Measurements from ENCODE around the gene DNAL1. TPM values are rescaled to one million over a fixed set of nuclear protein-coding genes. Genes with fewer than 3 reads are reported as not detected.

The DNAL1 gene
- total and polyA plus RNA-seq, 10 of the 15 experiments (the other 5 are each of a cell fraction or from before 2014, with no cell fraction given) = 2.4 to 18.2 (median 7.4) TPM

DNA sequence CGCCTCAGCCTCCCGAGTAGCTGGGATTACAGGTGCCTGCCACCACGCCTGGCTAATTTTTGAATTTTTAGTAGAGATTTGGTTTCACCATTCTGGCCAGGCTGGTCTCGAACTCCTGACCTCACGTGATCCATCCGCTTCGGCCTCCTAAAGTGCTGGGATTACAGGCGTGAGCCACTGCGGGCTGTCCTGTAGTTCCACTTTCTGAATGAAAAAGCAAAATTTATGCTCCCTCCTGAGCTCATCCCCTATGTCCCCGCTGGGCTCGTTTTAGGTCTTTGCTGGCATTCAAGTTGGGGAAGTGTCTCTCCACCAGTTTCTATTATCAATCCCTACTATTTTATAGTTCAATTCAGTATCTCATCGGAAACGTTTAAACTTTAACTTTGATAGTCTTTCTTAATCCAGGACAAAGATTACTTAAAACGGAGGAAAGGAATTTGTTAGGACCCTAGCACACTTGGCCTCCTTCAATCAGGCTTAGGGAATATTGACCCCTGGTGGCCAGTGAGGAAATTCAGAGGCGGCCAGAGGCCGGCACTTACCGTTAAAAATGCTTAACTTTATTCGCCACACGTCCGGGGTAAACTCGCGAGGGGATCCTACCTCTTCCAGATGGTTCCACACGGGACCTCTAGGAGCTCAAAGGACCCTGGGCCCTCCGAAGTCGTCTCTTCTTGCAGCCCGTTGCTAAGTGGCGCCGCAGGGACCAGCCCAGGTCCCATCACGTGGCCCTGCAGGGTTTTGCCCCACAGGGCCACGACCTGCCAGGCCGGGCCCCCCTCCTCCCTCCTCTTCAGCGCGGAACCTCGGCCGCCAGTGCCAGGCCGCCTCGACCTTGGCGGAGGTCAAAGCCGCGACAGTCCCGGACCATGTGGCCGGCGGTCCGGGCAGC lies 11.4 kb upstream of the DNAL1 start (continued):
- peak; percentile 78 to 93 (median 83); a peak in 5 of 6 replicates for TF ChIP-seq CTCF (IDR thresholded peaks at IDR 0.05 in 2 of 3, conservative IDR thresholded peaks at IDR 0.05 in 1 of 3; ENCODE audit: control insufficient read depth in 2 of 3, extremely low read depth in 1 of 3, insufficient read depth in 1 of 3, low read depth in 3 of 3, low read length in 3 of 3)
- TF ChIP-seq RAD21 (IDR thresholded peaks at IDR 0.05; ENCODE audit: insufficient read depth, low read depth, low read length) = peak; percentile 96
- TF ChIP-seq RAD51 (IDR thresholded peaks at IDR 0.05) = peak; percentile 79
- peak; percentile 83 for TF ChIP-seq USF1 (IDR thresholded peaks at IDR 0.05; ENCODE audit: borderline replicate concordance, extremely low read length, insufficient read depth, low read depth, low read length)
- no peak for TF ChIP-seq ZBTB33 (IDR thresholded peaks at IDR 0.05)
- TF ChIP-seq BCL11A (IDR thresholded peaks at IDR 0.05; ENCODE audit: low read depth, low read length) = no peak
- 0 out of 2 replicates have a peak, but pooled peaks have one; percentile 28 for TF ChIP-seq FOXM1 (IDR thresholded peaks at IDR 0.05; ENCODE audit: low read depth, low read length)
- peak; percentile 63 for TF ChIP-seq SKIL (IDR thresholded peaks at IDR 0.05; ENCODE audit: low read depth, poor library complexity, severe bottlenecking)

All from GM12878 (cell line).